ENCODE measurements around the gene TMEM208. TPM values are rescaled to one million over a fixed set of nuclear protein-coding genes. Genes with fewer than 3 reads are reported as not detected.

The TMEM208 gene
- total and polyA plus RNA-seq, 2 of the 8 experiments (the other 6 are each of a cell fraction or from before 2014, with no cell fraction given), result 37.7 to 100.0 TPM

DNA sequence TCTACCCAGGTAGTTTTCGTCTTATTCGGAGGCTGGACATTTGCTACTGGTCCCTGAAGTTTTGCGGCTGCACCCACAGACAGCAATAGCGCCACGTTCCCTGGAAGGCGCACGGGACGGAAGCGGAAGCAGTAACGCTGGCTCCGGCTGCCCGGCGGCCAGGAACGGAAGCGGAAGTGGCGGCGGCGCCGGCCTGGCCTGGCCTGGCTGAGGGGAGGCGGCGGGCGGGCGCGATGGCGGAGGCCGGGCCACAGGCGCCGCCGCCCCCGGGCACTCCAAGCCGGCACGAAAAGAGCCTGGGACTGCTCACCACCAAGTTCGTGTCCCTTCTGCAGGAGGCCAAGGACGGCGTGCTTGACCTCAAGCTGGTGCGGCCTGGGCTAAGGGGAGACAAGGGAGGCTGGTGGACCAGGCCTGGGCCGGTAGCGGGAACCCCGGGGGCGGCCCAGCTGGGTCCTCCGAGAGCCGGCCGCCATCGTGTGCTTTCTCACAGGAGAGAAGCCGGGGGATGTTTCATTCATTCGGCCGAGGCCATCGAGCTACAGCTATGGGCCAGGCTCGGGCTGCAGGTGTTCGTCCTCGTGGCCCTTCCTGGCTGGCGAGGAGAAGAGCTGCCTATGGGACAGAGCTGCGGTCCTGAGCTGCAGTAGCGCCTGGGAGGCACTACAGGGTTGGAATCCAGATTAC lies 34.8 kb upstream of the TMEM208 start, which contains the start of gene E2F4 (continued):
- TF ChIP-seq BCL11A (IDR thresholded peaks at IDR 0.05; ENCODE audit: low read depth in 2 of 2, low read length in 2 of 2) (no peak), SUZ12 (IDR thresholded peaks at IDR 0.05; ENCODE audit: low read length) (no peak), EZH2 (IDR thresholded peaks at IDR 0.05; ENCODE audit: low read depth, low read length, severe bottlenecking) (peak; percentile 40), MAFK (IDR thresholded peaks at IDR 0.05; ENCODE audit: low read depth, low read length) (no peak), RBBP5 (IDR thresholded peaks at IDR 0.05; ENCODE audit: borderline replicate concordance, low read depth, low read length) (peak; percentile 9; the same call in 1 of the 2 replicates), RXRA (IDR thresholded peaks at IDR 0.05; ENCODE audit: insufficient read depth, low read depth, low read length) (no peak), BACH1 (IDR thresholded peaks at IDR 0.05; ENCODE audit: low read length) (no peak), RNF2 (IDR thresholded peaks at IDR 0.05; ENCODE audit: borderline replicate concordance, low read depth, low read length, missing control alignments, poor library complexity, severe bottlenecking) (no peak), PHF8 (conservative IDR thresholded peaks at IDR 0.05; ENCODE audit: low read depth, low read length) (peak; percentile 94), CHD2 (IDR thresholded peaks at IDR 0.05; ENCODE audit: low read length) (0 out of 2 replicates have a peak, but pooled peaks have one; percentile 34), NANOG (IDR thresholded peaks at IDR 0.05; ENCODE audit: insufficient read depth, low read depth, low read length, poor library complexity, severe bottlenecking) (no peak), HDAC6 (IDR thresholded peaks at IDR 0.05; ENCODE audit: low read depth, low read length) (no peak), FOSL1 (IDR thresholded peaks at IDR 0.05; ENCODE audit: insufficient read depth, low read depth, low read length) (no peak), SP4 (IDR thresholded peaks at IDR 0.05; ENCODE audit: low read length) (no peak), SIN3A (conservative IDR thresholded peaks at IDR 0.05 in 1 of 2, IDR thresholded peaks at IDR 0.05 in 1 of 2; ENCODE audit: low read depth in 1 of 2, low read length in 2 of 2) (peak; percentile 60 to 87; a peak in 2 of 4 replicates), EGR1 (IDR thresholded peaks at IDR 0.05; ENCODE audit: borderline replicate concordance, low read depth, low read length) (peak; percentile 98), KDM5A (IDR thresholded peaks at IDR 0.05; ENCODE audit: low read length) (no peak; the same call in 1 of the 2 replicates), CBX8 (IDR thresholded peaks at IDR 0.05; ENCODE audit: borderline replicate concordance, low read depth, low read length) (no peak), TAF7 (optimal IDR thresholded peaks at IDR 0.05; ENCODE audit: borderline replicate concordance, low read depth, low read length) (no peak), HDAC2 (IDR thresholded peaks at IDR 0.05; ENCODE audit: borderline replicate concordance in 1 of 2, low read depth in 2 of 2, low read length in 2 of 2) (0 out of 4 replicates have a peak, but pooled peaks of 1 of the 2 experiments have one; percentile 77), USF2 (IDR thresholded peaks at IDR 0.05; ENCODE audit: low read length) (no peak), POLR2A (IDR thresholded peaks at IDR 0.05; ENCODE audit: control extremely low read depth in 1 of 2, low read depth in 2 of 2, low read length in 2 of 2) (peak in 1 of 2 experiments; percentile 51; a peak in 1 of 3 replicates)
